Breast epithelium (tissue), 3 donors: ENCODE measurements around the gene FAM163B.

Source experiments
- POLR2AphosphoS5 ChIP-seq, 3 donors: sonication (generic); formaldehyde crosslinking; IDR thresholded peaks; one replicate each; pipeline ENCODE4 v1.6.1; 2017; ENCODE audit warnings: antibody characterized with exemption in 3 of 3
- TF ChIP-seq, protein P1 (sequence below), 3 donors: fragments of 450-650 bp; IDR thresholded peaks; one replicate each; pipeline ENCODE4 v1.5.1; 2016 to 2017; ENCODE audit warnings: antibody characterized with exemption in 3 of 3, mild to moderate bottlenecking in 3 of 3, moderate library complexity in 3 of 3

DNA sequence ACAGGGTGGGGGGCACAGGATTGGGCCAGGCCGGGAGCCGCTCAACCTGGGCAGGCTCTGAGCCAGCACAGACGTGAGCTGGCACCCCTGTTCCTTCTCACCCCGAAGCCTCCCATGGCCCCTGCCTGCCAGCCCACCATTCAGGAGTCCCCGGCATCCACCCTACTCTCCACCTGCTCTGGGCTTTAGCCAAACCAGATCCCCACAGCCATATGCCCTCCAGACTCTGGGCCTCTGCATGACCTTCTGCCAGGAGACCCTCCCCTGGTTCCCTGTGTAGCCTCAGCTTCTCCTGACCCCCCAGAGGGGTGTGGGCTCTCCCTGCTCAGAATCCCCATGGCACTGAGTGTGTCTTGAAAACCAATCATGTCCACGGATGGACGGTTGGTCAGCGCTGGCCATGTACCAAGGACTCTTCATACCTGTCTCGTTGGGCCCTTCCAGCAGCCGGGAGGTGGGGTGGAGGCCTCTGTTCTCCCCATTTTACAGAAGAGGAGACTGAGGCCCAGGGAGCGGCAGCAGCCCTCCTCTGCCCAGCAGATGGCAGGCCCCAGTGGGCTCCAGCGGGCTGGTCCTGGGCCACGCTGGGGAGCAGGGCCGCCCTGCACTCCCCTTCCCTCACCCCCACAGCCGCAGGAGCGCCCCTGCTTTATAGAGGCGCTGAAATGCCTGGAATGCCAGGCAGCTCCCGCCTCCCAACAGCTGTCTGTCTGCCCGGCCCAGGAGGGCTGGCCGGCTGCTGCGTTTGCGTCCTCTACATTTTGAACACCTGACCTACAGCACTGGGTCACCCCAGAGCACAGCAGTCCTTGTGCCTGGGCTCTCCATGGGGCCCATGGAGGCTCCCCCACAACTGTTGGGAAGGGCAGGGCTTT, 81.0 kb downstream of the FAM163B start:
- TF ChIP-seq POLR2AphosphoS5 (IDR thresholded peaks at IDR 0.05) = no peak
- TF ChIP-seq, protein P1, sequence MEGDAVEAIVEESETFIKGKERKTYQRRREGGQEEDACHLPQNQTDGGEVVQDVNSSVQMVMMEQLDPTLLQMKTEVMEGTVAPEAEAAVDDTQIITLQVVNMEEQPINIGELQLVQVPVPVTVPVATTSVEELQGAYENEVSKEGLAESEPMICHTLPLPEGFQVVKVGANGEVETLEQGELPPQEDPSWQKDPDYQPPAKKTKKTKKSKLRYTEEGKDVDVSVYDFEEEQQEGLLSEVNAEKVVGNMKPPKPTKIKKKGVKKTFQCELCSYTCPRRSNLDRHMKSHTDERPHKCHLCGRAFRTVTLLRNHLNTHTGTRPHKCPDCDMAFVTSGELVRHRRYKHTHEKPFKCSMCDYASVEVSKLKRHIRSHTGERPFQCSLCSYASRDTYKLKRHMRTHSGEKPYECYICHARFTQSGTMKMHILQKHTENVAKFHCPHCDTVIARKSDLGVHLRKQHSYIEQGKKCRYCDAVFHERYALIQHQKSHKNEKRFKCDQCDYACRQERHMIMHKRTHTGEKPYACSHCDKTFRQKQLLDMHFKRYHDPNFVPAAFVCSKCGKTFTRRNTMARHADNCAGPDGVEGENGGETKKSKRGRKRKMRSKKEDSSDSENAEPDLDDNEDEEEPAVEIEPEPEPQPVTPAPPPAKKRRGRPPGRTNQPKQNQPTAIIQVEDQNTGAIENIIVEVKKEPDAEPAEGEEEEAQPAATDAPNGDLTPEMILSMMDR (IDR thresholded peaks at IDR 0.05) = no peak
